ENCODE data around the gene MRPS26. TPM values are rescaled to one million over a fixed set of nuclear protein-coding genes. Genes with fewer than 3 reads are reported as not detected.

MRPS26 gene
- polyA plus RNA-seq = 29.8 to 37.4 TPM (median 33.0 TPM) in 3 replicates
- 8.5 TPM for polyA plus RNA-seq (2011; ENCODE audit: low read depth)
- polyA plus RNA-seq (2011; cell fraction: cytosol; rRNA removed) = 15.4 and 35.1 TPM in 2 replicates
- polyA plus RNA-seq (2011; cell fraction: nucleus; rRNA removed) = 12.1 and 17.0 TPM in 2 replicates
- polyA plus RNA-seq (2012; ENCODE audit: low replicate concordance) = 36.1 and 49.3 TPM in 2 replicates
- 9.1 to 10.3 TPM (median 9.6 TPM) in 3 replicates for polyA minus RNA-seq
- polyA minus RNA-seq (2011; cell fraction: cytosol; rRNA and poly(A)+ RNA removed) = 24.7 TPM
- polyA minus RNA-seq (2011; cell fraction: nucleus; rRNA and poly(A)+ RNA removed) = 7.1 and 7.8 TPM in 2 replicates

GRCh38 chr20:3045816-3046676 lies at the start of gene MRPS26:
TSS of gene MRPS26 (plus strand) at chr20:3046052. CDS start at chr20:3046069, 17 bp downstream.
- Histone ChIP-seq H3K4me2 (ENCODE audit: control insufficient read depth, extremely low read depth, insufficient read depth, low read depth, low read length) (peak within 1 kb of the TSS; percentile 92), H3K27ac (ENCODE audit: control insufficient read depth, insufficient read depth, low read length) (peak within 1 kb of the TSS; percentile 52), H3K4me3 (ENCODE audit: control insufficient read depth in 2 of 3, extremely low read depth in 1 of 3, insufficient read depth in 2 of 3, low read depth in 1 of 3, low read length in 3 of 3) (peak within 1 kb of the TSS; percentile 77 to 85 (median 85)), H3K9me3 (ENCODE audit: control insufficient read depth, low read depth, low read length) (no peaks in the 10 kb centered on the region), H3K4me1 (ENCODE audit: control insufficient read depth, extremely low read depth, insufficient read depth, low read length) (no peaks in the 10 kb centered on the region), H3K79me2 (ENCODE audit: control insufficient read depth, insufficient read depth, low read length) (peaks cover 14% of the 10 kb centered on the region), H3K9ac (ENCODE audit: control insufficient read depth, extremely low read depth, insufficient read depth, low read length) (peak within 1 kb of the TSS; percentile 76), H3K36me3 (ENCODE audit: control insufficient read depth in 2 of 2, extremely low read depth in 1 of 2, insufficient read depth in 2 of 2, low read length in 2 of 2) (peaks cover 18 to 21% of the 10 kb centered on the region in 2 experiments), H3K27me3 (ENCODE audit: control insufficient read depth, extremely low read depth, insufficient read depth, low read length) (no peaks in the 10 kb centered on the region), H2AFZ (ENCODE audit: control insufficient read depth, low read length) (peak within 1 kb of the TSS; percentile 82), H4K20me1 (ENCODE audit: control insufficient read depth, extremely low read depth, insufficient read depth, low read length) (no peaks in the 10 kb centered on the region), H3K9me1 (ENCODE audit: control insufficient read depth, extremely low read depth, insufficient read depth, low read length) (no peaks in the 10 kb centered on the region)
- DNase-seq (ENCODE audit: low read depth, low spot score) = no peak
- FAIRE-seq = no peak
- TF ChIP-seq CTCF (optimal IDR thresholded peaks at IDR 0.05 in 1 of 3, IDR thresholded peaks at IDR 0.05 in 1 of 3, conservative IDR thresholded peaks at IDR 0.05 in 1 of 3; ENCODE audit: extremely low read depth in 1 of 3, insufficient read depth in 2 of 3, low read length in 3 of 3) (no peak), EZH2 (IDR thresholded peaks at IDR 0.05; ENCODE audit: low read length) (no peak)
- dilution Hi-C loops (cut with MboI; ENCODE audit: extremely low pct_ligation_motif_present, low sequenced_read_pairs) = no loop called here

GRCh38 chr20:2998728-2999127 lies 47.1 kb upstream of the MRPS26 start:
- H3K79me2 ChIP-seq (ENCODE audit: control insufficient read depth, insufficient read depth, low read length) = no peaks in the 10 kb centered on the region
- H3K27me3 ChIP-seq (ENCODE audit: control insufficient read depth, extremely low read depth, insufficient read depth, low read length) = no peaks in the 10 kb centered on the region
- no peak overlapping the region for H3K27ac ChIP-seq (ENCODE audit: control insufficient read depth, insufficient read depth, low read length)
- H3K4me3 ChIP-seq (ENCODE audit: control insufficient read depth in 2 of 3, extremely low read depth in 1 of 3, insufficient read depth in 2 of 3, low read depth in 1 of 3, low read length in 3 of 3) = no peak overlapping the region
- DNase-seq (ENCODE audit: low read depth, low spot score) (no peak), FAIRE-seq (no peak)
- H3K9me3 ChIP-seq (ENCODE audit: control insufficient read depth, low read depth, low read length) = no peaks in the 10 kb centered on the region
- no peaks in the 10 kb centered on the region for H4K20me1 ChIP-seq (ENCODE audit: control insufficient read depth, extremely low read depth, insufficient read depth, low read length)
- TF ChIP-seq EZH2 (IDR thresholded peaks at IDR 0.05; ENCODE audit: low read length) = no peak
- no peak for TF ChIP-seq CTCF (optimal IDR thresholded peaks at IDR 0.05 in 1 of 3, IDR thresholded peaks at IDR 0.05 in 1 of 3, conservative IDR thresholded peaks at IDR 0.05 in 1 of 3; ENCODE audit: extremely low read depth in 1 of 3, insufficient read depth in 2 of 3, low read length in 3 of 3)
- H3K4me1 ChIP-seq (ENCODE audit: control insufficient read depth, extremely low read depth, insufficient read depth, low read length) = no peaks in the 10 kb centered on the region
- H3K9ac ChIP-seq (ENCODE audit: control insufficient read depth, extremely low read depth, insufficient read depth, low read length) = no peak overlapping the region
- H3K36me3 ChIP-seq (ENCODE audit: control insufficient read depth in 2 of 2, extremely low read depth in 1 of 2, insufficient read depth in 2 of 2, low read length in 2 of 2) = peaks cover 0 to 7% of the 10 kb centered on the region in 2 experiments
- no peak overlapping the region for H2AFZ ChIP-seq (ENCODE audit: control insufficient read depth, low read length)
- dilution Hi-C loops (cut with MboI; ENCODE audit: extremely low pct_ligation_motif_present, low sequenced_read_pairs) = no loop called here
- H3K4me2 ChIP-seq (ENCODE audit: control insufficient read depth, extremely low read depth, insufficient read depth, low read depth, low read length) = no peak overlapping the region
- no peaks in the 10 kb centered on the region for H3K9me1 ChIP-seq (ENCODE audit: control insufficient read depth, extremely low read depth, insufficient read depth, low read length)

Measured in keratinocyte (primary cell).